HG02763 (cell line): ENCODE results near the gene MRPS14.
"Not testable (repeated sequence)": the region's sequence is repeated elsewhere in the genome, so short reads cannot be mapped to it uniquely, and the experiment has no call there.

Experiments
- ATAC-seq: cut with Tn5 transposase; IDR thresholded peaks from one replicate; pipeline ENCODE4 v1.9.1; 2021; ENCODE audit warnings: mild to moderate bottlenecking, moderate library complexity; ENCODE audit not compliant: unreplicated experiment

MRPS14 gene

GRCh38 chr1:175023043-175023921 lies at the start of gene MRPS14:
Gene MRPS14, minus strand, starts transcription at chr1:175023425. Its CDS starts 17 bp downstream, at chr1:175023408.
- peak; percentile 92 for ATAC-seq

GRCh38 chr1:175072099-175072951 lies 49.1 kb upstream of the MRPS14 start:
- ATAC-seq = peak; percentile 55

GRCh38 chr1:175071276-175071943 lies 48.2 kb upstream of the MRPS14 start:
- no peak for ATAC-seq

- ATAC-seq = no peak
Observed at GRCh38 chr1:175070818-175071217, 47.6 kb upstream of the MRPS14 start.

GRCh38 chr1:175067362-175068106 lies 44.3 kb upstream of the MRPS14 start, which contains the start of gene TNN:
Gene TNN, plus strand, starts transcription at chr1:175067833. Its CDS starts 9,586 bp downstream, at chr1:175077419.
- ATAC-seq = no peak

- no peak for ATAC-seq
Observed at GRCh38 chr1:175062858-175063257, 39.6 kb upstream of the MRPS14 start.

- ATAC-seq = no peak
Observed at GRCh38 chr1:175062339-175062738, 39.1 kb upstream of the MRPS14 start.

- no peak for ATAC-seq
Observed at GRCh38 chr1:175054736-175055135, 31.5 kb upstream of the MRPS14 start.

- ATAC-seq = no peak
Observed at GRCh38 chr1:175050992-175051391, 27.8 kb upstream of the MRPS14 start.

- ATAC-seq = no peak
Observed at GRCh38 chr1:175045519-175045918, 22.3 kb upstream of the MRPS14 start.

GRCh38 chr1:175045097-175045496 lies 21.9 kb upstream of the MRPS14 start:
- no peak for ATAC-seq

- not testable (repeated sequence) for ATAC-seq
Observed at GRCh38 chr1:175044591-175044990, 21.4 kb upstream of the MRPS14 start.

- ATAC-seq = no peak
Observed at GRCh38 chr1:175043824-175044223, 20.6 kb upstream of the MRPS14 start.

- ATAC-seq = no peak
Observed at GRCh38 chr1:175042650-175043049, 19.4 kb upstream of the MRPS14 start.

GRCh38 chr1:175040324-175040879 lies 17.2 kb upstream of the MRPS14 start:
- no peak for ATAC-seq

GRCh38 chr1:175037416-175037815 lies 14.2 kb upstream of the MRPS14 start:
- no peak for ATAC-seq

GRCh38 chr1:175036476-175036875 lies 13.3 kb upstream of the MRPS14 start:
- ATAC-seq = no peak

- no peak for ATAC-seq
Observed at GRCh38 chr1:175035865-175036264, 12.6 kb upstream of the MRPS14 start.

GRCh38 chr1:175034775-175035174 lies 11.6 kb upstream of the MRPS14 start:
- ATAC-seq = no peak

GRCh38 chr1:175033953-175034352 lies 10.7 kb upstream of the MRPS14 start:
- ATAC-seq = no peak
